ENCODE results near the gene GNG14.

GRCh38 chr19:12720851-12721655 lies 33.3 kb downstream of the GNG14 start:
- no peak for TF ChIP-seq CTCF (IDR thresholded peaks at IDR 0.05)
- no peak for TF ChIP-seq POLR2A (IDR thresholded peaks at IDR 0.05; ENCODE audit: low read depth)
- TF ChIP-seq POLR2AphosphoS5 (IDR thresholded peaks at IDR 0.05), result peak in 1 of 2 donors; percentile 8

Data from esophagus muscularis mucosa (tissue), 3 donors.